ENCODE data around the gene FUOM. TPM values are rescaled to one million over a fixed set of nuclear protein-coding genes. Genes with fewer than 3 reads are reported as not detected.

FUOM gene
- total RNA-seq, 1 donor from 2014 or later, result 13.0 TPM

DNA sequence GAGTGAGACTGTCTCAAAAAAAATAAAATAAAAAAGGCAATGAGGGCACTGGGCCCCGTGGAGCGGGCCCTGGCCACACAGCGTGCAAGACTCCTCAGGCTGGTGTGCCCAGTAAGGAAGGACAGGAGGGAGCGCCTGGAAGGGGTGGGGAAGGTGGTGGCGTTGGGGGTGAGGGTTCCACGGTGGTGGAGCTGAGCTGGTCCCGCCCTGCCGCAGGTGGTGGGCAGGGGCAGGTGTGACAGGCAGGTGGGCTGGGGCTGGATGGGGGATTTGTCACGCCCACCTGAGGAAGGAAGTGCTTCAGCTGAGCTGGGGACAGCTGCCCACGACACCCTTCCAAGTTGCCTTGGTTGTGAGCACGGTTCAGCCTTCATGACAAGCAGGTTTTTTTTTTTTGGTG is 11.4 kb downstream of the FUOM start:
- peaks cover 14% of the 10 kb centered on the region for H3K27me3 Mint-ChIP-seq (ENCODE audit: unreplicated experiment)
- no peak for DNase-seq
- no peak overlapping the region for H3K4me3 Mint-ChIP-seq (ENCODE audit: unreplicated experiment)
- no peak overlapping the region for H3K27ac Mint-ChIP-seq (ENCODE audit: unreplicated experiment)
- TF ChIP-seq, protein P1, sequence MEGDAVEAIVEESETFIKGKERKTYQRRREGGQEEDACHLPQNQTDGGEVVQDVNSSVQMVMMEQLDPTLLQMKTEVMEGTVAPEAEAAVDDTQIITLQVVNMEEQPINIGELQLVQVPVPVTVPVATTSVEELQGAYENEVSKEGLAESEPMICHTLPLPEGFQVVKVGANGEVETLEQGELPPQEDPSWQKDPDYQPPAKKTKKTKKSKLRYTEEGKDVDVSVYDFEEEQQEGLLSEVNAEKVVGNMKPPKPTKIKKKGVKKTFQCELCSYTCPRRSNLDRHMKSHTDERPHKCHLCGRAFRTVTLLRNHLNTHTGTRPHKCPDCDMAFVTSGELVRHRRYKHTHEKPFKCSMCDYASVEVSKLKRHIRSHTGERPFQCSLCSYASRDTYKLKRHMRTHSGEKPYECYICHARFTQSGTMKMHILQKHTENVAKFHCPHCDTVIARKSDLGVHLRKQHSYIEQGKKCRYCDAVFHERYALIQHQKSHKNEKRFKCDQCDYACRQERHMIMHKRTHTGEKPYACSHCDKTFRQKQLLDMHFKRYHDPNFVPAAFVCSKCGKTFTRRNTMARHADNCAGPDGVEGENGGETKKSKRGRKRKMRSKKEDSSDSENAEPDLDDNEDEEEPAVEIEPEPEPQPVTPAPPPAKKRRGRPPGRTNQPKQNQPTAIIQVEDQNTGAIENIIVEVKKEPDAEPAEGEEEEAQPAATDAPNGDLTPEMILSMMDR (IDR thresholded peaks at IDR 0.05; ENCODE audit: partially characterized antibody, unreplicated experiment), result no peak
- peaks cover 10% of the 10 kb centered on the region for H3K9me3 Mint-ChIP-seq (ENCODE audit: unreplicated experiment)
- peaks cover 15% of the 10 kb centered on the region for H3K36me3 Mint-ChIP-seq (ENCODE audit: unreplicated experiment)
- H3K4me1 Mint-ChIP-seq (ENCODE audit: low read depth, unreplicated experiment), result peaks cover 4% of the 10 kb centered on the region

DNA sequence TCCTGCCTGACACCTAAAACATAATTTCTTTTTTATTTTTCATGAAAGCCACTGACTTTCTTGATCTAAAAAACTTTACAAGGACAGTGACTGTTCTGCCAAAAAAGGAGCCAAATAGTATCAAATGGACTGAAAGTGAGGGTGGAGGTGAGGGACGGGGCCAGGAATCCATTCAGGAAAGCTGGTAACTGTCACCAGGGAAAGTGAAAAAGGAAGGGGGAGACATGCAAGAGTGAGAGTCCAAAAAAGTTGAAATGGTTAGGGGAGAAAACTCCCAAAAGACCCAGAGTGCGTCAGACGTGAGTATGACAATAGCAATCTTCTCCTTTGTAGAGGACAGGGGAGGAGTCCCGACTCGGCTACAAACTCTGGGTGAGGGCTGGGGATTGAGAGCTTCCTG is 13.6 kb downstream of the FUOM start:
- Mint-ChIP-seq H3K4me3 (ENCODE audit: unreplicated experiment) (no peak overlapping the region), H3K36me3 (ENCODE audit: unreplicated experiment) (peaks cover 15% of the 10 kb centered on the region), H3K27ac (ENCODE audit: unreplicated experiment) (no peak overlapping the region), H3K9me3 (ENCODE audit: unreplicated experiment) (peaks cover 10% of the 10 kb centered on the region), H3K4me1 (ENCODE audit: low read depth, unreplicated experiment) (peaks cover 4% of the 10 kb centered on the region), H3K27me3 (ENCODE audit: unreplicated experiment) (peaks cover 14% of the 10 kb centered on the region)
- no peak for DNase-seq
- TF ChIP-seq, protein P1 (IDR thresholded peaks at IDR 0.05; ENCODE audit: partially characterized antibody, unreplicated experiment), result no peak

DNA sequence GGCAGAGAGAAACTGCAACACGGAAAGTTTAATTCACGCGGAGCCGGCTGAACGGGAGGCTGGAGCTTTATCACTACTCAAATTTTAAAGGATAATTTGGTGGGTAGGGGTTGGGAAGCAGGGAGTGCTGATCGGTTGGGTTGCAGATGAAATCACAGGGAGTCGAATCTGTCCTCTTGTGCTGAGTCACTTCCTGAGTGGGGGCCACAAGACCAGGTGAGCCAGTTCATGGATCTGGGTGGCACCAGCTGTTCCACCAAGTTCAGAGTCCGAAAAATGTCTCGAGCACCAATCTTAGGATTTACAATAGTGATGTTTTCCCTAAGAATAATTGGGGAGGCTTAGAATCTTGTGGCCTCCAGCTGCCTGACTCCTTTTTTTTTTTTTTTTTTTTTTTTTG is 14.3 kb downstream of the FUOM start:
- no peak overlapping the region for H3K4me3 Mint-ChIP-seq (ENCODE audit: unreplicated experiment)
- H3K36me3 Mint-ChIP-seq (ENCODE audit: unreplicated experiment), result peaks cover 15% of the 10 kb centered on the region

DNA sequence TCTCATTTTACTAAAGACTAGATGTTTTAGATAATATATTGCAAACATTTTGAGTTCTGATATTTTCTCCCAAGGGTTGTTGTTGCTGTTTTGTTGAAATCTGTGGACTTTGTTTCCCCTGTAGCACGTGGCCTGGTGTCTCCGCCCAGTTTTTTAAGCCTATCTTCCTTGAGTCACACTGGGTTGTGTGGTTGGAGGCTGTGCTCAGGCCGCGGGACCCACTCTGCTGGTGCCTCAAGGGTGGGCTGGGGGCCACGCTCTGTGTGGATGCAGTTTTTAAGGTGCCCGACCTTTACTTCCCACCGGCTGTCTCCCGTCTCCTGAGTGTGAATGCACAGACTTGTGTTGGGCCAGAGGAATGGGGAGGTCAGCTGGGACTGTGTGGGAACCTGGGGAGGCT is 14.9 kb downstream of the FUOM start:
- Mint-ChIP-seq H3K4me1 (ENCODE audit: low read depth, unreplicated experiment) (peaks cover 4% of the 10 kb centered on the region), H3K4me3 (ENCODE audit: unreplicated experiment) (no peak overlapping the region), H3K27ac (ENCODE audit: unreplicated experiment) (no peak overlapping the region), H3K27me3 (ENCODE audit: unreplicated experiment) (peaks cover 14% of the 10 kb centered on the region), H3K9me3 (ENCODE audit: unreplicated experiment) (peaks cover 10% of the 10 kb centered on the region), H3K36me3 (ENCODE audit: unreplicated experiment) (peaks cover 15% of the 10 kb centered on the region)
- DNase-seq, result no peak
- TF ChIP-seq, protein P1 (IDR thresholded peaks at IDR 0.05; ENCODE audit: partially characterized antibody, unreplicated experiment), result no peak

More for the DNA sequence above, 14.3 kb downstream of the FUOM start:
- Mint-ChIP-seq H3K27ac (ENCODE audit: unreplicated experiment) (no peak overlapping the region), H3K4me1 (ENCODE audit: low read depth, unreplicated experiment) (peaks cover 4% of the 10 kb centered on the region), H3K27me3 (ENCODE audit: unreplicated experiment) (peaks cover 14% of the 10 kb centered on the region), H3K9me3 (ENCODE audit: unreplicated experiment) (peaks cover 10% of the 10 kb centered on the region)
- DNase-seq, result no peak
- TF ChIP-seq, protein P1 (IDR thresholded peaks at IDR 0.05; ENCODE audit: partially characterized antibody, unreplicated experiment), result no peak

DNA sequence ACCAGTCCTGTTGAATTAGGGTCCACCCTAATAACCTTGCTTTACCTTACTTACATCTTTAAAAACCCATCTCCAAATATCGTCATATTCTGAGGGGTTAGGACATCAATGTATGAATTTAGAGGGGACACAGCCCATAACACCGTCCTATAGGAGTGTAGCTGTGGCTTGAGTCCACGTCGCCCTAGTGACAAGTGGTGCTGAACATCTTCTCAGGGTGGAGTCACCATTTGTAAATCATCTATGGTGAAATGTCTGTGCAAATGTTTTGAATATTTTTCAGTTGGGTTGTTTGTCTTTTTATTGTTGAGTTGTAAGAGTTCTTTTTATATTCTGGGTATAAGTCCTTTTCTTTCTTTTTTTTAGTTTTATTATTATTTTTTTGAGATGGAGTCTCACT is 15.8 kb downstream of the FUOM start:
- DNase-seq, result no peak
- peaks cover 4% of the 10 kb centered on the region for H3K4me1 Mint-ChIP-seq (ENCODE audit: low read depth, unreplicated experiment)
- TF ChIP-seq, protein P1 (IDR thresholded peaks at IDR 0.05; ENCODE audit: partially characterized antibody, unreplicated experiment), result no peak
- peaks cover 14% of the 10 kb centered on the region for H3K27me3 Mint-ChIP-seq (ENCODE audit: unreplicated experiment)
- no peak overlapping the region for H3K27ac Mint-ChIP-seq (ENCODE audit: unreplicated experiment)
- peaks cover 15% of the 10 kb centered on the region for H3K36me3 Mint-ChIP-seq (ENCODE audit: unreplicated experiment)
- no peak overlapping the region for H3K4me3 Mint-ChIP-seq (ENCODE audit: unreplicated experiment)
- H3K9me3 Mint-ChIP-seq (ENCODE audit: unreplicated experiment), result peaks cover 10% of the 10 kb centered on the region

Measured in glutamatergic neuron (in vitro differentiated cells).